K562 (cell line): ENCODE data around the gene LTBP4. TPM values are rescaled to one million over a fixed set of nuclear protein-coding genes. Genes with fewer than 3 reads are reported as not detected.

Experiments used
- CHD2 ChIP-seq: IDR thresholded peaks from 2 replicates; pipeline ENCODE4 v1.6.1; 2011; ENCODE audit warnings: low read depth, low read length
- EHMT2 ChIP-seq: fragments of 450-650 bp; IDR thresholded peaks from 2 replicates; pipeline ENCODE4 v1.6.1; 2018; ENCODE audit warnings: antibody characterized with exemption
- ETV1 ChIP-seq: fragments of 450-650 bp; conservative IDR thresholded peaks from 2 replicates; pipeline ENCODE4 v1.6.1; 2016; ENCODE audit warnings: missing genetic modification characterization, control low read depth, low read depth, missing compliant biosample characterization
- GATA2 ChIP-seq: sonication (generic); formaldehyde crosslinking; IDR thresholded peaks from 2 replicates; pipeline ENCODE4 v1.4.0; 2020; ENCODE audit warnings: mild to moderate bottlenecking, missing genetic modification reagents
- HMG20A ChIP-seq: fragments of 450-650 bp; formaldehyde crosslinking; conservative IDR thresholded peaks from 2 replicates; pipeline ENCODE4 v1.4.0; 2020; ENCODE audit warnings: mild to moderate bottlenecking, mixed read lengths
- HMGN3 ChIP-seq: IDR thresholded peaks from 2 replicates; pipeline ENCODE4 v1.6.1; 2011; ENCODE audit warnings: borderline replicate concordance, low read depth, mild to moderate bottlenecking, mixed read lengths, low read length; ENCODE audit not compliant: insufficient read length; ENCODE audit errors: extremely low read depth
- KLF13 ChIP-seq: fragments of 450-650 bp; IDR thresholded peaks from 2 replicates; pipeline ENCODE4 v1.6.1; 2016; ENCODE audit warnings: missing genetic modification characterization, low read depth, mild to moderate bottlenecking, missing compliant biosample characterization, moderate library complexity, borderline replicate concordance
- MIER1 ChIP-seq: fragments of 450-650 bp; IDR thresholded peaks from 2 replicates; pipeline ENCODE4 v1.6.1; 2016; ENCODE audit warnings: antibody characterized with exemption, mild to moderate bottlenecking, low read depth
- PPARD ChIP-seq: fragments of 250-450 bp; sonication (Bioruptor Pico); IDR thresholded peaks from 2 replicates; pipeline ENCODE4 v1.8.0; 2022; ENCODE audit warnings: inconsistent platforms, mild to moderate bottlenecking, moderate library complexity
- ZNF165 ChIP-seq: fragments of 250-450 bp; sonication (Bioruptor Pico); IDR thresholded peaks from 2 replicates; pipeline ENCODE4 v1.4.0; 2020; ENCODE audit warnings: borderline replicate concordance
- ZNF586 ChIP-seq: fragments of 450-650 bp; formaldehyde crosslinking; conservative IDR thresholded peaks from 2 replicates; pipeline ENCODE4 v1.4.0; 2020; ENCODE audit warnings: mild to moderate bottlenecking, moderate library complexity
- polyA plus RNA-seq, 8 experiments: library from polyadenylated mRNA; depleted of rRNA in 4 of 8; stranded (reverse) in 5 of 8; unstranded in 3 of 8; fragments of >200 nt; fragmentation: Nextera tagmentation in 2 of 8; fragmentation: Illumina TruSeq in 1 of 8; extraction: Ambion mirVana in 2 of 8; extraction: Trizol in 1 of 8; gene quantifications; 2 replicates each; pipeline versions ENCODE4 v1.2.1 to v1.2.3, GENCODE V29; 2011 to 2014; ENCODE audit warnings: inconsistent platforms in 1 of 8, missing spikeins in 1 of 8
- total RNA-seq, 7 experiments: library from RNA; depleted of rRNA in 6 of 7; stranded (reverse); fragments of >200 nt in 6 of 7; fragmentation: Illumina TruSeq in 2 of 7; extraction: Trizol in 2 of 7; gene quantifications; 2 replicates each; pipeline versions ENCODE4 v1.2.1 to v1.2.3, GENCODE V29; 2011 to 2021; ENCODE audit warnings: low replicate concordance in 1 of 7
- TF ChIP-seq, protein P1 (sequence below): sonication (generic); formaldehyde crosslinking; IDR thresholded peaks from 2 replicates; pipeline ENCODE4 v1.8.0; 2023; ENCODE audit warnings: missing genetic modification reagents, mild to moderate bottlenecking, borderline replicate concordance
- TF ChIP-seq, protein P2 (sequence below): sonication (generic); formaldehyde crosslinking; IDR thresholded peaks from 2 replicates; pipeline ENCODE4 v1.8.1; 2023; ENCODE audit warnings: missing genetic modification reagents, mild to moderate bottlenecking, borderline replicate concordance
- TF ChIP-seq, protein P3 (sequence below), 2 experiments: IDR thresholded peaks; 2 replicates each; pipeline ENCODE4 v1.6.1; 2012; ENCODE audit warnings: improper control_type of control experiment in 2 of 2, low read depth in 2 of 2, low read length in 2 of 2, borderline replicate concordance in 1 of 2

The LTBP4 gene
- total and polyA plus RNA-seq, 9 of the 15 experiments (the other 6 are each of a cell fraction or from before 2014, with no cell fraction given), result 0.35 to 160 (median 31.6) TPM

DNA sequence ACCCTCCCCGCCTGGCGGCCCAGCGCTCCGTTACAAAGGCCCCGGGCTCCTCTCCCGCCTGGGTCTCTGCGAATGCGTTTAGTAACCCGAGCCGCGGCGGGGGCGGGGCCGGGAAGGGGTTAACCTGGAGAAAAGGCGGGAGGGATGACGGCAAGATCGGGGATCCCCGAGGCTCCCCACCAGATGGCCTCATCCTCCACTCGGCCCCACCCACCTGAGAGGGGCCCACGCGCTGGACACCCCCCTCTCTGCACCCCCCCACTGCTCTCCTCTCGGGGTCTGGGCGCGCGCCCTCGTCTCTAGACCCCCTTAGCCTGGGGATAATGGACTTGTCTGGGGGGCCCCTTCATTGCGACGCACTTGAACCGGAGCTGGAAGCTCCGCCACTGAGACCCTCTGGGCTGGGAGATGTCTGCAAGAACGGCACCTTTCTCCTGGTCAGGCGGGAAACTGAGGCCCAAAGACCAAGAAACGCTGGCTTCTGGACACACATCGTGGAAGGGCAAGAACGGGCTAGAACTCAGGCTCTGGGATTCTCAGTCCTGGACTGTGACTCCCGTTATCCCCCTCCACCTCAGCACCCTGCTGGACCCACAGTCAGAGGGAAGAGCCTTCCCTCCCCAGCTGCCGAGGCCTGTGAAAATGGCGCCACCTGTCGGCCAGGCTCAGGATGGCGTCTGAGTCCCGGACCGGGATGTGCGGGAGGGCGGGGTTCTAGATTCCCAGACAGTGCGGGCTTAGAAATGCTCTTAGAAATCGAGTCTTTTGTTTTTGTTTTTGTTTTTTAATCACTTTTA lies 2.9 kb upstream of the LTBP4 start (continued):
- TF ChIP-seq PPARD (CRISPR knock-in tag) (no peak), GATA2 (CRISPR knock-in tag) (no peak), ZNF165 (CRISPR knock-in tag) (no peak), ETV1 (tag) (no peak), HMGN3 (peak; percentile 28), ZNF586 (CRISPR knock-in tag) (no peak), EHMT2 (no peak), HMG20A (CRISPR knock-in tag) (no peak), MIER1 (no peak), KLF13 (no peak), CHD2 (no peak)
- TF ChIP-seq, protein P1, sequence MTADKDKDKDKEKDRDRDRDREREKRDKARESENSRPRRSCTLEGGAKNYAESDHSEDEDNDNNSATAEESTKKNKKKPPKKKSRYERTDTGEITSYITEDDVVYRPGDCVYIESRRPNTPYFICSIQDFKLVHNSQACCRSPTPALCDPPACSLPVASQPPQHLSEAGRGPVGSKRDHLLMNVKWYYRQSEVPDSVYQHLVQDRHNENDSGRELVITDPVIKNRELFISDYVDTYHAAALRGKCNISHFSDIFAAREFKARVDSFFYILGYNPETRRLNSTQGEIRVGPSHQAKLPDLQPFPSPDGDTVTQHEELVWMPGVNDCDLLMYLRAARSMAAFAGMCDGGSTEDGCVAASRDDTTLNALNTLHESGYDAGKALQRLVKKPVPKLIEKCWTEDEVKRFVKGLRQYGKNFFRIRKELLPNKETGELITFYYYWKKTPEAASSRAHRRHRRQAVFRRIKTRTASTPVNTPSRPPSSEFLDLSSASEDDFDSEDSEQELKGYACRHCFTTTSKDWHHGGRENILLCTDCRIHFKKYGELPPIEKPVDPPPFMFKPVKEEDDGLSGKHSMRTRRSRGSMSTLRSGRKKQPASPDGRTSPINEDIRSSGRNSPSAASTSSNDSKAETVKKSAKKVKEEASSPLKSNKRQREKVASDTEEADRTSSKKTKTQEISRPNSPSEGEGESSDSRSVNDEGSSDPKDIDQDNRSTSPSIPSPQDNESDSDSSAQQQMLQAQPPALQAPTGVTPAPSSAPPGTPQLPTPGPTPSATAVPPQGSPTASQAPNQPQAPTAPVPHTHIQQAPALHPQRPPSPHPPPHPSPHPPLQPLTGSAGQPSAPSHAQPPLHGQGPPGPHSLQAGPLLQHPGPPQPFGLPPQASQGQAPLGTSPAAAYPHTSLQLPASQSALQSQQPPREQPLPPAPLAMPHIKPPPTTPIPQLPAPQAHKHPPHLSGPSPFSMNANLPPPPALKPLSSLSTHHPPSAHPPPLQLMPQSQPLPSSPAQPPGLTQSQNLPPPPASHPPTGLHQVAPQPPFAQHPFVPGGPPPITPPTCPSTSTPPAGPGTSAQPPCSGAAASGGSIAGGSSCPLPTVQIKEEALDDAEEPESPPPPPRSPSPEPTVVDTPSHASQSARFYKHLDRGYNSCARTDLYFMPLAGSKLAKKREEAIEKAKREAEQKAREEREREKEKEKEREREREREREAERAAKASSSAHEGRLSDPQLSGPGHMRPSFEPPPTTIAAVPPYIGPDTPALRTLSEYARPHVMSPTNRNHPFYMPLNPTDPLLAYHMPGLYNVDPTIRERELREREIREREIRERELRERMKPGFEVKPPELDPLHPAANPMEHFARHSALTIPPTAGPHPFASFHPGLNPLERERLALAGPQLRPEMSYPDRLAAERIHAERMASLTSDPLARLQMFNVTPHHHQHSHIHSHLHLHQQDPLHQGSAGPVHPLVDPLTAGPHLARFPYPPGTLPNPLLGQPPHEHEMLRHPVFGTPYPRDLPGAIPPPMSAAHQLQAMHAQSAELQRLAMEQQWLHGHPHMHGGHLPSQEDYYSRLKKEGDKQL (CRISPR knock-in tag), result no peak
- TF ChIP-seq, protein P2, sequence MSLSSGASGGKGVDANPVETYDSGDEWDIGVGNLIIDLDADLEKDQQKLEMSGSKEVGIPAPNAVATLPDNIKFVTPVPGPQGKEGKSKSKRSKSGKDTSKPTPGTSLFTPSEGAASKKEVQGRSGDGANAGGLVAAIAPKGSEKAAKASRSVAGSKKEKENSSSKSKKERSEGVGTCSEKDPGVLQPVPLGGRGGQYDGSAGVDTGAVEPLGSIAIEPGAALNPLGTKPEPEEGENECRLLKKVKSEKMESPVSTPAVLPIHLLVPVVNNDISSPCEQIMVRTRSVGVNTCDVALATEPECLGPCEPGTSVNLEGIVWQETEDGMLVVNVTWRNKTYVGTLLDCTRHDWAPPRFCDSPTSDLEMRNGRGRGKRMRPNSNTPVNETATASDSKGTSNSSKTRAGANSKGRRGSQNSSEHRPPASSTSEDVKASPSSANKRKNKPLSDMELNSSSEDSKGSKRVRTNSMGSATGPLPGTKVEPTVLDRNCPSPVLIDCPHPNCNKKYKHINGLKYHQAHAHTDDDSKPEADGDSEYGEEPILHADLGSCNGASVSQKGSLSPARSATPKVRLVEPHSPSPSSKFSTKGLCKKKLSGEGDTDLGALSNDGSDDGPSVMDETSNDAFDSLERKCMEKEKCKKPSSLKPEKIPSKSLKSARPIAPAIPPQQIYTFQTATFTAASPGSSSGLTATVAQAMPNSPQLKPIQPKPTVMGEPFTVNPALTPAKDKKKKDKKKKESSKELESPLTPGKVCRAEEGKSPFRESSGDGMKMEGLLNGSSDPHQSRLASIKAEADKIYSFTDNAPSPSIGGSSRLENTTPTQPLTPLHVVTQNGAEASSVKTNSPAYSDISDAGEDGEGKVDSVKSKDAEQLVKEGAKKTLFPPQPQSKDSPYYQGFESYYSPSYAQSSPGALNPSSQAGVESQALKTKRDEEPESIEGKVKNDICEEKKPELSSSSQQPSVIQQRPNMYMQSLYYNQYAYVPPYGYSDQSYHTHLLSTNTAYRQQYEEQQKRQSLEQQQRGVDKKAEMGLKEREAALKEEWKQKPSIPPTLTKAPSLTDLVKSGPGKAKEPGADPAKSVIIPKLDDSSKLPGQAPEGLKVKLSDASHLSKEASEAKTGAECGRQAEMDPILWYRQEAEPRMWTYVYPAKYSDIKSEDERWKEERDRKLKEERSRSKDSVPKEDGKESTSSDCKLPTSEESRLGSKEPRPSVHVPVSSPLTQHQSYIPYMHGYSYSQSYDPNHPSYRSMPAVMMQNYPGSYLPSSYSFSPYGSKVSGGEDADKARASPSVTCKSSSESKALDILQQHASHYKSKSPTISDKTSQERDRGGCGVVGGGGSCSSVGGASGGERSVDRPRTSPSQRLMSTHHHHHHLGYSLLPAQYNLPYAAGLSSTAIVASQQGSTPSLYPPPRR (CRISPR knock-in tag), result no peak
- TF ChIP-seq, protein P3, sequence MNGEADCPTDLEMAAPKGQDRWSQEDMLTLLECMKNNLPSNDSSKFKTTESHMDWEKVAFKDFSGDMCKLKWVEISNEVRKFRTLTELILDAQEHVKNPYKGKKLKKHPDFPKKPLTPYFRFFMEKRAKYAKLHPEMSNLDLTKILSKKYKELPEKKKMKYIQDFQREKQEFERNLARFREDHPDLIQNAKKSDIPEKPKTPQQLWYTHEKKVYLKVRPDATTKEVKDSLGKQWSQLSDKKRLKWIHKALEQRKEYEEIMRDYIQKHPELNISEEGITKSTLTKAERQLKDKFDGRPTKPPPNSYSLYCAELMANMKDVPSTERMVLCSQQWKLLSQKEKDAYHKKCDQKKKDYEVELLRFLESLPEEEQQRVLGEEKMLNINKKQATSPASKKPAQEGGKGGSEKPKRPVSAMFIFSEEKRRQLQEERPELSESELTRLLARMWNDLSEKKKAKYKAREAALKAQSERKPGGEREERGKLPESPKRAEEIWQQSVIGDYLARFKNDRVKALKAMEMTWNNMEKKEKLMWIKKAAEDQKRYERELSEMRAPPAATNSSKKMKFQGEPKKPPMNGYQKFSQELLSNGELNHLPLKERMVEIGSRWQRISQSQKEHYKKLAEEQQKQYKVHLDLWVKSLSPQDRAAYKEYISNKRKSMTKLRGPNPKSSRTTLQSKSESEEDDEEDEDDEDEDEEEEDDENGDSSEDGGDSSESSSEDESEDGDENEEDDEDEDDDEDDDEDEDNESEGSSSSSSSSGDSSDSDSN (IDR thresholded peaks at IDR 0.05; ENCODE audit: borderline replicate concordance in 1 of 2, low read depth in 2 of 2, low read length in 2 of 2), result peak in 1 of 2 experiments; percentile 79; a peak in 1 of 4 replicates
